ENCODE measurements around the gene TLE1.

- TF ChIP-seq CTCF (IDR thresholded peaks at IDR 0.05) = no peak
- TF ChIP-seq POLR2A (IDR thresholded peaks at IDR 0.05) = no peak
Measured at GRCh38 chr9:81590688-81591087, 98.7 kb downstream of the TLE1 start.

Data from transverse colon (tissue), 3 donors.